ENCODE data around the gene GOLGA6L7. TPM values are rescaled to one million over a fixed set of nuclear protein-coding genes. Genes with fewer than 3 reads are reported as not detected.

GOLGA6L7 gene
- polyA plus RNA-seq, 2 of the 4 experiments (the other 2 are of a cell fraction), result not detected

- ChIA-PET CTCF (no interaction called here), POLR2A (no interaction called here)
- DNase-seq (ENCODE audit: low read depth in 1 of 2, low spot score in 1 of 2) (no peak), FAIRE-seq (no peak), ATAC-seq (no peak)
- H3K4me3 ChIP-seq, result no peak overlapping the region
- H3K4me1 ChIP-seq, result peaks cover 15% of the 10 kb centered on the region
- no peaks in the 10 kb centered on the region for H3K9me3 ChIP-seq
- 93% methylated on average over 3 of the region's 3 CpGs for WGBS (ENCODE audit: missing lambda C conversion rate)
- no peak overlapping the region for H3K4me2 ChIP-seq
- no peak overlapping the region for H3K27ac ChIP-seq
- TF ChIP-seq HDAC2 (IDR thresholded peaks at IDR 0.05), result no peak
- TF ChIP-seq MAX (IDR thresholded peaks at IDR 0.05), result no peak
- no peak for TF ChIP-seq SREBF2 (IDR thresholded peaks at IDR 0.05)
- no peak for TF ChIP-seq NPAS2 (CRISPR knock-in tag; IDR thresholded peaks at IDR 0.05; ENCODE audit: borderline replicate concordance)
- no peak for TF ChIP-seq HOXB13 (CRISPR knock-in tag; IDR thresholded peaks at IDR 0.05; ENCODE audit: low read depth)
- TF ChIP-seq FOXS1 (CRISPR knock-in tag; IDR thresholded peaks at IDR 0.05), result no peak
- TF ChIP-seq NR3C1 (IDR thresholded peaks at IDR 0.05), result no peak
- TF ChIP-seq BHLHE40 (IDR thresholded peaks at IDR 0.05; ENCODE audit: low read depth, low read length), result no peak
- TF ChIP-seq MAFK (IDR thresholded peaks at IDR 0.05; ENCODE audit: partially characterized antibody), result no peak
- TF ChIP-seq PHF8 (IDR thresholded peaks at IDR 0.05; ENCODE audit: borderline replicate concordance, low read depth), result no peak
- TF ChIP-seq HEYL (CRISPR knock-in tag; IDR thresholded peaks at IDR 0.05), result no peak
- TF ChIP-seq RCOR1 (IDR thresholded peaks at IDR 0.05; ENCODE audit: low read depth, low read length), result no peak
These were observed 40.9 kb upstream of the GOLGA6L7 start for GRCh38 chr15:28889346-28889745.

- H3K4me3 ChIP-seq, result no peak overlapping the region
- peaks cover 15% of the 10 kb centered on the region for H3K4me1 ChIP-seq
- no peak overlapping the region for H3K4me2 ChIP-seq
- H3K27ac ChIP-seq, result no peak overlapping the region
- TF ChIP-seq RARB (CRISPR knock-in tag; IDR thresholded peaks at IDR 0.05), result no peak
- no peak for TF ChIP-seq CHD4 (IDR thresholded peaks at IDR 0.05; ENCODE audit: borderline replicate concordance)
- no peak for TF ChIP-seq HOXA7 (CRISPR knock-in tag; IDR thresholded peaks at IDR 0.05)
- ChIA-PET CTCF (no interaction called here), POLR2A (no interaction called here)
- H3K9me3 ChIP-seq, result no peaks in the 10 kb centered on the region
- DNase-seq (ENCODE audit: low read depth in 1 of 2, low spot score in 1 of 2) (no peak), FAIRE-seq (no peak), ATAC-seq (no peak)
- WGBS (ENCODE audit: missing lambda C conversion rate), result 88% methylated on average over 10 of the region's 10 CpGs
These were observed 40.5 kb upstream of the GOLGA6L7 start for GRCh38 chr15:28888900-28889299.

GRCh38 chr15:28888302-28888894 lies 40.0 kb upstream of the GOLGA6L7 start:
- FAIRE-seq (no peak), ATAC-seq (no peak), DNase-seq (ENCODE audit: low read depth in 1 of 2, low spot score in 1 of 2) (no peak)
- H3K4me2 ChIP-seq, result no peak overlapping the region
- no peaks in the 10 kb centered on the region for H3K9me3 ChIP-seq
- peaks cover 15% of the 10 kb centered on the region for H3K4me1 ChIP-seq
- no peak overlapping the region for H3K27ac ChIP-seq
- H3K4me3 ChIP-seq, result no peak overlapping the region
- WGBS (ENCODE audit: missing lambda C conversion rate), result 93% methylated on average over 18 of the region's 18 CpGs
- TF ChIP-seq PHF8 (IDR thresholded peaks at IDR 0.05; ENCODE audit: borderline replicate concordance, low read depth), result no peak
- TF ChIP-seq HOXA7 (CRISPR knock-in tag; IDR thresholded peaks at IDR 0.05), result no peak
- TF ChIP-seq RAD21 (conservative IDR thresholded peaks at IDR 0.05 in 1 of 2, IDR thresholded peaks at IDR 0.05 in 1 of 2), result no peak
- no peak for TF ChIP-seq ATOH8 (CRISPR knock-in tag; IDR thresholded peaks at IDR 0.05; ENCODE audit: low read depth)
- TF ChIP-seq HMGXB4 (CRISPR knock-in tag; IDR thresholded peaks at IDR 0.05; ENCODE audit: borderline replicate concordance), result no peak
- no peak for TF ChIP-seq GATA3 (IDR thresholded peaks at IDR 0.05; ENCODE audit: borderline replicate concordance)
- TF ChIP-seq E2F6 (IDR thresholded peaks at IDR 0.05; ENCODE audit: borderline replicate concordance, low read depth), result no peak
- TF ChIP-seq EHMT2 (IDR thresholded peaks at IDR 0.05; ENCODE audit: low read depth), result no peak
- no peak for TF ChIP-seq SMC3 (IDR thresholded peaks at IDR 0.05)
- TF ChIP-seq POLR2A (IDR thresholded peaks at IDR 0.05; ENCODE audit: low read length), result no peak
- no peak for TF ChIP-seq ZNF302 (CRISPR knock-in tag; IDR thresholded peaks at IDR 0.05)
- TF ChIP-seq SREBF2 (IDR thresholded peaks at IDR 0.05), result no peak
- no peak for TF ChIP-seq RFX5 (IDR thresholded peaks at IDR 0.05)
- no peak for TF ChIP-seq CTCF (IDR thresholded peaks at IDR 0.05)
- TF ChIP-seq USF2 (IDR thresholded peaks at IDR 0.05), result no peak
- ChIA-PET CTCF (interaction anchor here (0.8 to 1.4 kb wide), 3 partner anchors 11 to 216 kb away, joined by 3 read pairs; no protein-coding TSS in a partner anchor), POLR2A (no interaction called here)
